A673 (cell line): Measurements from ENCODE around the gene ZNF354B. TPM values are rescaled to one million over a fixed set of nuclear protein-coding genes. Genes with fewer than 3 reads are reported as not detected.
"Not testable (repeated sequence)": the region's sequence is repeated elsewhere in the genome, so short reads cannot be mapped to it uniquely, and the experiment has no call there.

Experiments
- BruUV-seq: library from RNA; stranded (reverse); fragments of 400-500 nt; replicated peaks from 2 replicates; lab custom pipeline; 2021; lab: Mats Ljungman, UMichigan
- CTCF ChIA-PET: fragments of 300-600 bp; sonication (Branson Sonifier 250); formaldehyde crosslinking; loops from one replicate; lab custom pipeline; 2022; ENCODE audit warnings: antibody characterized with exemption; lab: Charles Lee
- POLR2A ChIA-PET: fragments of 300-600 bp; sonication (Branson Sonifier 250); formaldehyde crosslinking; loops from one replicate; lab custom pipeline; 2022; ENCODE audit warnings: antibody characterized with exemption; ENCODE audit not compliant: low non-redundant PET; lab: Charles Lee
- DNase-seq: peaks from one replicate; pipeline ENCODE4 v3.0.0-alpha.2; 2015; ENCODE audit warnings: low spot score
- H3K27ac ChIP-seq: fragments of 200-600 bp; sonication (generic); 2 replicates; pipeline ENCODE4 v1.5.1; 2016; ENCODE audit warnings: mixed run types, low read depth, mild to moderate bottlenecking, mixed read lengths, antibody characterized with exemption, low read length; ENCODE audit not compliant: poor library complexity, severe bottlenecking
- H3K27me3 ChIP-seq: fragments of 200-600 bp; sonication (generic); replicated peaks from 2 replicates; pipeline ENCODE4 v1.6.1; 2017; ENCODE audit warnings: mixed run types, low read depth, mild to moderate bottlenecking, mixed read lengths, antibody characterized with exemption, low read length; ENCODE audit not compliant: insufficient read depth, poor library complexity
- H3K36me3 ChIP-seq: fragments of 200-600 bp; sonication (generic); 2 replicates; pipeline ENCODE4 v1.6.1; 2016; ENCODE audit warnings: mixed run types, mild to moderate bottlenecking, mixed read lengths, antibody characterized with exemption, low read length; ENCODE audit not compliant: insufficient read depth, poor library complexity, severe bottlenecking
- H3K4me1 ChIP-seq: fragments of 200-600 bp; sonication (generic); 2 replicates; pipeline ENCODE4 v1.6.1; 2017; ENCODE audit warnings: mixed run types, mild to moderate bottlenecking, mixed read lengths, antibody characterized with exemption, low read length; ENCODE audit not compliant: insufficient read depth, poor library complexity, severe bottlenecking
- H3K4me3 ChIP-seq: fragments of 200-600 bp; sonication (generic); 2 replicates; pipeline ENCODE4 v1.5.1; 2016; ENCODE audit warnings: low read depth, mixed run types, mild to moderate bottlenecking, mixed read lengths, low read length; ENCODE audit not compliant: poor library complexity, severe bottlenecking
- H3K9me3 ChIP-seq: fragments of 200-600 bp; sonication (generic); 2 replicates; pipeline ENCODE4 v1.6.1; 2016; ENCODE audit warnings: mixed run types, low read depth, mild to moderate bottlenecking, mixed read lengths, antibody characterized with exemption, low read length; ENCODE audit not compliant: poor library complexity, severe bottlenecking
- CTCF ChIP-seq: fragments of 300-800, 200-600 bp; sonication (generic); conservative IDR thresholded peaks from 2 replicates; pipeline ENCODE4 v1.5.1; 2017; ENCODE audit warnings: low read depth, mild to moderate bottlenecking, antibody characterized with exemption, low read length, moderate library complexity, mixed read lengths
- EZH2 ChIP-seq: fragments of 200-600 bp; sonication (generic); IDR thresholded peaks from 2 replicates; pipeline ENCODE4 v1.6.1; 2017; ENCODE audit warnings: borderline replicate concordance, low read depth, mild to moderate bottlenecking, mixed read lengths, antibody characterized with exemption, low read length; ENCODE audit not compliant: poor library complexity, severe bottlenecking
- intact Hi-C: fragments of 100-400 bp; cut with micrococcal nuclease; formaldehyde crosslinking; loops from one replicate; pipeline ENCODE4 v1.10.0; 2022; ENCODE audit not compliant: unreplicated experiment
- total RNA-seq: library from RNA; stranded (reverse); gene quantifications from 2 replicates; pipeline ENCODE4 v1.2.3, GENCODE V29; 2021

Gene ZNF354B
- total RNA-seq, 1 experiment from 2014 or later: 13.8 TPM

- Histone ChIP-seq H3K4me3 (no peak overlapping the region), H3K9me3 (peaks cover 11% of the 10 kb centered on the region), H3K36me3 (peaks cover 63% of the 10 kb centered on the region), H3K27me3 (no peaks in the 10 kb centered on the region), H3K4me1 (no peaks in the 10 kb centered on the region), H3K27ac (no peak overlapping the region)
- DNase-seq: no peak
- CTCF ChIA-PET: no interaction called here
- intact Hi-C loops: no loop called here
- BruUV-seq: no TSS peak
- TF ChIP-seq EZH2 (no peak), CTCF (no peak)
- POLR2A ChIA-PET: no interaction called here
Observed at GRCh38 chr5:178869577-178869976, 9.8 kb downstream of the ZNF354B start.

GRCh38 chr5:178870411-178870810 lies 10.7 kb downstream of the ZNF354B start:
- peaks cover 19% of the 10 kb centered on the region for H3K9me3 ChIP-seq
- H3K36me3 ChIP-seq: peaks cover 72% of the 10 kb centered on the region
- no peaks in the 10 kb centered on the region for H3K4me1 ChIP-seq
- intact Hi-C loops: no loop called here
- no peak overlapping the region for H3K27ac ChIP-seq
- CTCF ChIA-PET: no interaction called here
- no peak for DNase-seq
- POLR2A ChIA-PET: no interaction called here
- no peaks in the 10 kb centered on the region for H3K27me3 ChIP-seq
- BruUV-seq: no TSS peak
- no peak overlapping the region for H3K4me3 ChIP-seq
- TF ChIP-seq CTCF: no peak

- TF ChIP-seq CTCF (no peak), EZH2 (no peak)
- BruUV-seq: no TSS peak
- no peaks in the 10 kb centered on the region for H3K4me1 ChIP-seq
- CTCF ChIA-PET: no interaction called here
- H3K27me3 ChIP-seq: no peaks in the 10 kb centered on the region
- no peak overlapping the region for H3K27ac ChIP-seq
- H3K36me3 ChIP-seq: peaks cover 56% of the 10 kb centered on the region
- peaks cover 32% of the 10 kb centered on the region for H3K9me3 ChIP-seq
- DNase-seq: no peak
- intact Hi-C loops: no loop called here
- POLR2A ChIA-PET: no interaction called here
- H3K4me3 ChIP-seq: no peak overlapping the region
Observed at GRCh38 chr5:178872302-178872701, 12.5 kb downstream of the ZNF354B start.

- H3K27me3 ChIP-seq, H3K4me1 ChIP-seq, H3K4me3 ChIP-seq, POLR2A ChIA-PET, H3K27ac ChIP-seq, DNase-seq, intact Hi-C loops, BruUV-seq, CTCF ChIA-PET: not testable (repeated sequence)
- Histone ChIP-seq H3K9me3 (peaks cover 49% of the 10 kb centered on the region), H3K36me3 (peaks cover 71% of the 10 kb centered on the region)
Observed at GRCh38 chr5:178883115-178883694, 23.5 kb downstream of the ZNF354B start.
